NCI-H774 (cell line): ENCODE data around the gene RANBP9.

Experiments
- DNase-seq: peaks from one replicate; lab custom pipeline; 2025; lab: John Stamatoyannopoulos, UW

Gene RANBP9

GRCh38 chr6:13653296-13653695, 58.3 kb downstream of the RANBP9 start:
- DNase-seq: no peak

DNA sequence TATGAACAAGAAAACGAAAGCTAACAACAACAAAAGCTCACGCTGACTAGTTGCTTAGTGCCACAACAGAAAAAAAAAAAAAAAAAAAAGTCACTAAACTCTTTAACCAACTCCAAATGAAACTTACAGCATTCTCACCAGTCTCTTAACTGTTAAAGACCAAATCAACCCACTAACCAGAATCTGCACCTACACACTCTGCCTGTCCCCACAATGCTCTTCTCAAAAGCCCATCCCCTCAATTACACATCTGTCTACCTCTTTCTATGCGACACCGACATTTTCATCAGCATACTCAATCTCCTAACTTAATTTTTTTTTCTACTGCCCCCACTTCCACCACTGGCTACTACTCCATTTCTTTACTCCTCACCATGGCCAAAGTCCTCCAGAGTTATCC, 62.2 kb downstream of the RANBP9 start:
- no peak for DNase-seq

DNA sequence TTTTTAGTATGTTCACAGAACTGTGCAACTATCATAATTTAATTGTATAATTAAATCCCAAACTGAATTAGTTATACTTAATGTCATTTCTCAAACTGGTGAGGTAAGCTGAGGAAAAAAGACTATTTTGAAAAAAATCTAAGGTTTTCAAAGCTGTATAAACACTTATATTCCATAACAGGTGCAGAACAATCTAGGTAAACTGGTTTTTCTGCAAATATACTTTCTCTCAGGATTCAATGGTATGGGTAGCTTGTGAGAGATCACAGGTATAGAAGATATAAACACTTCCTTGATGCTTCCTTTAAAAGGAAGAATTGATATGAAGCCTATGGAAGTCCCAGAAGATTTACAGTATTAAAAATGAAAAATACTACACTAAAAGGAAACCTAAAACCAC, 62.8 kb downstream of the RANBP9 start:
- peak; percentile 23 for DNase-seq

GRCh38 chr6:13643125-13643524, 68.5 kb downstream of the RANBP9 start:
- no peak for DNase-seq

- DNase-seq: no peak
Observed at GRCh38 chr6:13641315-13641714, 70.3 kb downstream of the RANBP9 start.

DNA sequence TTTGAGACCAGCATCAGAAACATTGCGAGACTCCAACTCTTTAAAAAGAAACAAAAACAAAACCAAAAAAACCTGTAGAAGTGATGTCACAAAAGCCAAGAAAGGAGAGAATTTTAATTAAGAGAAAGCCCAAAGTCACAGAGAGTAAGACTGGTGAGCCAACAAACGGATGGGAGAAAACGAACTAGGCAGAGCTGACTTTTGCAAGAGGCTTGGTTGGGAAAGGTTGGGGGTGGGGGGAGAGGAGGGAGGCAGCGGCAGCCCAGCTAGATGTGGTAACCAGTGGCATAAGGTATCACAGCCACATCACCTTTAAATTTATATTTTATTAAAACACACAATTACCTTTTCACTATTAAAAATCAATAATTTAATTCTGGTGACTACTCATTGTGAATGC, 73.0 kb downstream of the RANBP9 start:
- DNase-seq: no peak

DNA sequence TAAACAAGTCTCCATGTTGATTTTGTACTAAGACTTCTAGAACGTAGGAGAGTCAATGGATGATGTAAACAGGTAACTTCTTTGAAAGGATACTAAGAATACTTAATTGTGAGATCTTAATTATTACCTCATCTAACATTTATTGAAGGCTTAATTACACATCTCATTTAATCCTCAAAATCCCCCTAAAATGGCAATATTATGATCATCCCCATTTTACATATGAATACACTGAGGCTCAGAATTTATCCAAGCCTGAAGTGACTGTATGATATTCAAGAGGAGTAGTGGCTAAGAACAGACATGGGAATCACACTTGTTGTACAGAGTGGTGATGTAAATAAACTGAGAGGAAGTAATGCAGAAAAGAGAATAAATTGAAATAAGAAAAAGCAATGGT, 73.6 kb downstream of the RANBP9 start:
- DNase-seq: no peak

DNA sequence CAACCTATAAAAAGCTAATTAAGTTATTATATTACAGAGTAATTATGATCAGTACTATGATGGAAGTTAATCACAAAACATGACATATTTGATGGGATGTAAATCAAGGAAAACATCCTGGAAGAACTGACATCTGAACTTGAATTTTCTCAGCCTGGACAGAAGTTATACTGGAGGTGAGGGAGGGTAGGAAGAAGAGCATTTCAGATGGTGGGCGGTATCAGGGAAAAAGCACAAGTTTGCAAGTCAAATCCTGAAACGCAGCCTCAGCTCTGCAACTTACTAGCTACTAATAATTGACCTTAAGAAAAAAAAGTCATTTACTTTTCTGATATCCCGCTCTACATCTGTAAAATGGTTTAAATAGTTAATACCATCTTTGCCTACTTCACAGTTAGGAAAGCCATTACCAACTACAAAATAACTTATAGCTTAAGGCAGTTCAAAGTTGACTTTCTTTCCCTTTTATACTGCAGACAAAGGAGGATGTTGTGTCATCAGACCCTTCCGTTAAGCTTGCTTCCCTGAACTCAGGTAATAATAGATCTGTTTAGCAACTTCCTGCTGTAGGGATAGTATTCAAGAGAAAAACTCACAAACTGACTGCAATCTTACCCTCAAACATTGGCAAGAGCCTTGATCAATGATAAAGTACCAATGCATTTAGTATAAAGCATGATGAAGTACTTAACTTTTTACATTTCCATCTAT, 75.5 kb downstream of the RANBP9 start:
- DNase-seq: no peak

DNA sequence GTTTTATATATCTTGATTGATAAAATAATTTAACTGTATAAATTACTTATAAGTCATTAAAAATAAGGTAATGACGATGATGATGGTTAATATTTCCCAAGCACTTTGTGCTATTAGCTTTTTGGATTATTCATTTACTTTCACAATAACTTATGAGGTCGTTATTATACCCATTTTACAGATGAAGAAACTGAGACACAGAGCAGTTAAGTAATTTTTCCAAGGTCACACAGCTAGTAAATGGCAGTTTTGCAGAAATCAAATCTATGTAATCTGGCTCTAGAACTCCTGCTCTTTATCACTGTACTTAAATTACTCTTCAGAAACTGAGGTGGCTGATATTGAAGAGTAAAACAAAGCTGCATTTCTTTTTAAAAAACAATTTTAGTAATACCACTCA, 78.3 kb downstream of the RANBP9 start:
- DNase-seq: no peak

DNA sequence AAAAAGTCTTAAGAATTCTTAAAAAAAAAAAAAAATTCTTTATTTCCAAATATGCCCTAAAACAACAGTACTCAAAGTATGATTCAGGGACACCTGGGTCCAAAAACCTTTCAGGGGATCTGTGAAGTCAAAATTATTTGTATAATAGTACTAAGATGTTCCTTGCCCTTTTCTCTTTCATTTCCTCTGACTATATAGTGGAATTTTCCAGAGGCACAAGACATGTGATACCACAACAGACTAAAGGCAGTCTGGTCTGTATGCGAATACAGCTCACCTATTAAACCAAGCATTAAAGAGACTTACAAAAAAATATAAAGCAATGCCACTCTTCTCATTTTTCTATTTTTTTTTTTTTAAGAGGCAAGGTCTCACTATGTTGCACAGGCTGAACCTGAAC, 81.1 kb downstream of the RANBP9 start:
- no peak for DNase-seq

DNA sequence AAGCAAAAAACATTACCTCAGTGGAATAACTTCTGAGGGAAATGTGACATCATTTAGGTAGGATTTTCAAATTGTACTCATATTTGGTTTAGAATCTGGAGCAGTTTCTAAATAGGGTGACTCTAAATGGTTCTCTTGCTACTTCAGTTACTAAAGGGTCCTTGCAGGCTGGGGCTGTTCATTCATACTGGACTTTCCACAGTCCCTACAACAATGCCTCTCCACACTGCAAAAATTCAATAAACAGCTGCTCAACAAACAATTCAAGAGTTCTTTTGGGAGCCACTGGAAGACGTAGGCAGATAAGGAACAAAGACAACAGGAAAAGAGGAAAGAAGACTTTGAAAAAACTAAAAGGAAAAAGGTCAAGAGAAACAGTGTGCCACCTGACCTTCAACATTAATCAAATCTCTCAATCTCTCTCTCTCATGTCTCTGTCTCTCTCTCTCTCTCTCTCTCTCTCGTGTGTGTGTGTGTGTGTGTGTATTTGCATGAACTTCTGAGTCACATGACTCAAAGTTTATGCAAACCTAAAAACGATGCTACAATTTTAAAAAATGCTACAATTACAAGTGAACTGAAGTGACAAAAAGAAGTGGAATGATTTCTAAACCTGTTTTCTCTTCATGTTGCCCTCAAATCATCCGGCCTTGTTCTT, 82.0 kb downstream of the RANBP9 start:
- no peak for DNase-seq

GRCh38 chr6:13624871-13625288, 86.8 kb downstream of the RANBP9 start:
- DNase-seq: peak; percentile 6

- DNase-seq: no peak
Observed at GRCh38 chr6:13617066-13617465, 94.6 kb downstream of the RANBP9 start.

GRCh38 chr6:13615792-13616120, 95.9 kb downstream of the RANBP9 start:
- no peak for DNase-seq

DNA sequence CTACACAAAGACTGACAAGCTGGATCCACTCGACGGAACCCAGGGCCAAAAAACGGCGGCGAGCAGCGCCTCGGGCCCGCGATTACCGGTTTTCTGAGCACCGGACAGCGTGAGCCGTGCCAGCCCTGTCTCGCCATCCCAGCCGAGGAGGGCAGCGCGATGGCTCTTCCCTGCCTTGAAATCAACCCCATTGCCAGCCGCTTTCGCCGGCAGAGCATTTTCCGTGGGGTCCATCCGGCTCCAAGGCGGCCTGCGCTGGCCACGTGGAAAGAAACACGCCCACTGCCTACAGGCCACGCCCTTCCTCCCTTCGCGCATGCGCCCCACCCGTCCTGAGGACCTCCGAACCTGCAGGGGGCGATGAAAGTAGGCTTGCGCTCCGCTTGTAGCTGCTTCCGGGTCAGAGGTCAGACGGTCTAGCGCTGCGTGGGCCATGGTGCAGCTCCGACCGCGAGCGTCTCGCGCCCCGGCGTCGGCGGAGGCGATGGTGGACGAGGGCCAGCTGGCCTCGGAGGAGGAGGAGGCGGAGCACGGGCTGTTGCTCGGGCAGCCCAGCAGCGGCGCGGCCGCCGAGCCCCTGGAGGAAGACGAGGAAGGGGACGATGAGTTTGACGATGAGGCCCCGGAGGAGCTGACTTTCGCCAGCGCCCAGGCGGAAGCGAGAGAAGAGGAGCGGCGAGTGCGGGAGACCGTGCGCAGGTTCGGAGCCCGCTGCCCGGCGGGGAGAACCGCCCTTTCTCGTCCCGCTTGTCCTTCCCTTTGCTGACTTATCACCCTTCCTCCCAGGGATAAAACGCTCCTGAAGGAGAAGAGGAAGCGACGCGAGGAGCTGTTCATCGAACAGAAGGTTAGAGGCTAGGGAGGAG, 96.5 kb downstream of the RANBP9 start, which contains the start of gene NOL7:
Gene NOL7, plus strand, starts transcription at position 410 of the 866 bp plus-strand sequence. Its CDS starts 24 bp downstream, at position 434.
- peak; percentile 96 for DNase-seq

DNA sequence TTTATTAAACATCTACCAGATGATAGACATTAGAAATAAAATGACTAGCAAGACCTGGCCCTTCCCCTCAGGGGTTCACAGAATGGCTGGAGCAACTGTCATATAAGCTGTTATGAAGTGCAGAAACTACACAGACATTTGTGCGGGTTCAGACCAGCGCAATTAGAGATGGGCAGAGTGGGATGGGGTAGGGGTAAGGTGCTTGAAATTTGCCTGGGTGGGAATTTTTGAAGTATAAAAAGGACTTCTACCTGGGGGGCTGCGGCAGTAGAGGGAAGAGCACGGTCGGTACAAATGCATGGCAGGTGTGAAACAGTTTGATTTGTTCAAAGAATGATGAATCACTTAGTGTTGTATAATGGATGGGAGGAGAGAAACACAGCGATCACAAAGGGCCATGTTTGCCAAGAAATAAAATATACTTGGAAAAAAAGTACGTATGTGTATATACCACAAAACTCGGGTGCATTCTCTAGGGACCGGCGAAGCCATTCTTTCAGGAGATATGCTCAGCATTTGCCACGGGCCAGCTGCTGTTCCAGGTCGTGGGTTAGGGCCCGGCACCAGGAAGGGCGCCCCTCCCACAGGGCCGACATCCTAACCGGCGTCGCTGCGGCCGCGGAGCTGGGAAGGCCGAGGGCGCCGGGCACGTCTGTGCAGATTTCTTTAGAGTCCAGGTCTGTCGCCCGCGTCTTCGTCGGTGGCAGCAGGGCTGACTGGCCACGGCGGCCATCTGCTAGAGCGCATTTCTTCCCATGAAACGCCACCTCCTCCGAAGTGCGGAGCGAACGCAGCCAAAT, 97.3 kb downstream of the RANBP9 start:
- DNase-seq: peak; percentile 53

GRCh38 chr6:13613029-13613594, 98.5 kb downstream of the RANBP9 start:
- no peak for DNase-seq

DNA sequence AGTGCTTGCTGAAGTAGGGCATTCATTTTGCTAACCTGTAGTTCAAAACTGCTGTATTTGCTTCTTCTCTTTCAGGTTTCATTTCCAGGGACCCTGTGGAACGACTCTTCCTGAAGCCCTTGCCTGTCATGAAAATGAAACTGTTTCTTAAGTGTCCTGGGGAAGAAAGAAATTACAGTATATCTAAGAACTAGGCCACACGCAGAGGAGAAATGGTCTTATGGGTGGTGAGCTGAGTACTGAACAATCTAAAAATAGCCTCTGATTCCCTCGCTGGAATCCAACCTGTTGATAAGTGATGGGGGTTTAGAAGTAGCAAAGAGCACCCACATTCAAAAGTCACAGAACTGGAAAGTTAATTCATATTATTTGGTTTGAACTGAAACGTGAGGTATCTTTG, 99.9 kb downstream of the RANBP9 start:
- no peak for DNase-seq

DNA sequence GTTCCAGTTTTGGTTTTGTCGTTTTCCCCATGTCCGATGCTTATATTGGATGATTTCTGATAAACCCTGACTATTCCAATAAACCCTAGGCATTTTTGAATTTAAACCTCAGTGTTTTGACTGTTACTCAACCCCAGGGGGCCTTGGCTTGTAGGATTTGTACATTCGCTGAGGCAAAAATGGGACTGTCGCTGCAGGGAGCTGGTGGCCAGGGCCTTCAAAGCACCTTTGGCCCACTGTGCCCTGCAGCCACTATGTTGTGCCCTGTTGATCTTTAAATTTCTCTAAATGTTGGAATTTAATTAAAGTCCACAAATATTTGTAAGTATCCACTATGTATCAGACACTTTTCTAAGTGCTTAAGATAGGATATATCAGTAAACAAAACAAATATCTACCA, 106.0 kb downstream of the RANBP9 start:
- DNase-seq: no peak

GRCh38 chr6:13604546-13605416, 106.9 kb downstream of the RANBP9 start:
- DNase-seq: no peak

DNA sequence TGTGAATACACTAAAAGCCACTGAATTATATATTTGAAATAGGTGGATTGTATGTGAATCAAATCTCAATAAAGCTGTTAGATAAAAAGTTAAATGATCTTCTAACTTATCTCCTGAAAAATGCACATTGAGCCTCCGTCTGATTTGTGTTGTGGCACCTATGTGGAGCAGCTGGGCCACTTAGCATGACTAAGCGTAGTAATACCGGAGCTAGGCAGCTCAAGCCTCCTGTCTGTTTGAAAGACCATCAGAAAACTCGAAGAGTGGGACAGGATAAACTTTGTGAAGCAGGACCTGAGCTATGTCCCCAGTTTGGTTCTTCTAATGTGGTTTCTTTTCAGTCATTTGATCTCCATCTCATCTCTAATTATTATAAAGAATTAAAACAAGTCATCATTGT, 107.5 kb downstream of the RANBP9 start:
- DNase-seq: no peak
